Left ventricle myocardium inferior (tissue), 1 donor: ENCODE data around the gene PP2D1. TPM values are rescaled to one million over a fixed set of nuclear protein-coding genes. Genes with fewer than 3 reads are reported as not detected.
A peak's percentile ranks its signal among the peaks of the same experiment; 100 is the strongest.
"Not testable (repeated sequence)": the region's sequence is repeated elsewhere in the genome, so short reads cannot be mapped to it uniquely, and the experiment has no call there.

ENCODE experiments used
- DNase-seq: peaks from one replicate; pipeline ENCODE4 v3.0.0-alpha.2; 2020
- H3K27ac ChIP-seq: fragments of 200-600 bp; replicated peaks from 2 replicates; pipeline ENCODE4 v1.8.0; 2021
- H3K27me3 ChIP-seq: fragments of 200-600 bp; 2 replicates; pipeline ENCODE4 v1.8.0; 2021; ENCODE audit warnings: low read depth
- H3K36me3 ChIP-seq: fragments of 200-600 bp; 2 replicates; pipeline ENCODE4 v1.8.0; 2021
- H3K4me1 ChIP-seq: fragments of 200-600 bp; 2 replicates; pipeline ENCODE4 v1.8.0; 2021
- H3K4me3 ChIP-seq: fragments of 200-600 bp; 2 replicates; pipeline ENCODE4 v1.8.0; 2021; ENCODE audit warnings: mild to moderate bottlenecking, moderate library complexity
- H3K9me3 ChIP-seq: fragments of 200-600 bp; replicated peaks from 2 replicates; pipeline ENCODE4 v1.8.0; 2021
- CTCF ChIP-seq: fragments of 200-600 bp; IDR thresholded peaks from 2 replicates; pipeline ENCODE4 v1.8.0; 2021; ENCODE audit warnings: antibody characterized with exemption, mild to moderate bottlenecking, borderline replicate concordance
- intact Hi-C: fragments of 100-400 bp; cut with micrococcal nuclease; formaldehyde crosslinking; loops from one replicate; pipeline ENCODE4 v1.11.0; 2022
- total RNA-seq: library from RNA; stranded (reverse); fragmentation: NEBNext Ultra II Directional; extraction: Animal tissue kit (Norgen Biotek cat#: 25700); gene quantifications from one replicate; pipeline ENCODE4 v1.2.1, GENCODE V29; 2021
- donor health status: DM: no; HTN: yes; CAD: no; lungs with severe emphysema.

PP2D1 gene
- total RNA-seq, 1 donor from 2014 or later, result not detected

GRCh38 chr3:19970327-19970726, 41.7 kb downstream of the PP2D1 start:
- no peak overlapping the region for H3K4me3 ChIP-seq
- no peak for TF ChIP-seq CTCF
- peaks cover 42% of the 10 kb centered on the region for H3K4me1 ChIP-seq
- H3K27me3 ChIP-seq, result no peaks in the 10 kb centered on the region
- DNase-seq, result no peak
- peaks cover 20% of the 10 kb centered on the region for H3K36me3 ChIP-seq
- H3K9me3 ChIP-seq, result no peaks in the 10 kb centered on the region
- H3K27ac ChIP-seq, result peak overlapping the region; percentile 4
- intact Hi-C loops, result no loop called here

- TF ChIP-seq CTCF, result no peak
- no peak overlapping the region for H3K4me3 ChIP-seq
- no peaks in the 10 kb centered on the region for H3K27me3 ChIP-seq
- H3K4me1 ChIP-seq, result peaks cover 59% of the 10 kb centered on the region
- peaks cover 4% of the 10 kb centered on the region for H3K36me3 ChIP-seq
- no peak for DNase-seq
- H3K27ac ChIP-seq, result no peak overlapping the region
- no peaks in the 10 kb centered on the region for H3K9me3 ChIP-seq
- intact Hi-C loops, result no loop called here
Measured at GRCh38 chr3:19967812-19968211, 44.3 kb downstream of the PP2D1 start.

GRCh38 chr3:19967208-19967607, 44.9 kb downstream of the PP2D1 start:
- H3K27ac ChIP-seq, result no peak overlapping the region
- H3K4me3 ChIP-seq, result no peak overlapping the region
- H3K4me1 ChIP-seq, result peaks cover 61% of the 10 kb centered on the region
- H3K9me3 ChIP-seq, result no peaks in the 10 kb centered on the region
- peaks cover 4% of the 10 kb centered on the region for H3K36me3 ChIP-seq
- no peak for TF ChIP-seq CTCF
- no peak for DNase-seq
- intact Hi-C loops, result no loop called here
- H3K27me3 ChIP-seq, result no peaks in the 10 kb centered on the region

- Histone ChIP-seq H3K4me3 (no peak overlapping the region), H3K9me3 (no peaks in the 10 kb centered on the region), H3K27ac (peak overlapping the region; percentile 39), H3K4me1 (peaks cover 58% of the 10 kb centered on the region), H3K27me3 (no peaks in the 10 kb centered on the region), H3K36me3 (peaks cover 11% of the 10 kb centered on the region)
- no peak for DNase-seq
- no peak for TF ChIP-seq CTCF
- intact Hi-C loops, result no loop called here
Measured at GRCh38 chr3:19961960-19962359, 50.1 kb downstream of the PP2D1 start.

GRCh38 chr3:19960696-19961095, 51.4 kb downstream of the PP2D1 start:
- no peak for DNase-seq
- peaks cover 14% of the 10 kb centered on the region for H3K36me3 ChIP-seq
- H3K9me3 ChIP-seq, result no peaks in the 10 kb centered on the region
- TF ChIP-seq CTCF, result no peak
- intact Hi-C loops, result no loop called here
- no peak overlapping the region for H3K27ac ChIP-seq
- H3K4me1 ChIP-seq, result peaks cover 70% of the 10 kb centered on the region
- H3K4me3 ChIP-seq, result no peak overlapping the region
- H3K27me3 ChIP-seq, result no peaks in the 10 kb centered on the region

GRCh38 chr3:19959505-19959904, 52.6 kb downstream of the PP2D1 start:
- DNase-seq, result no peak
- H3K36me3 ChIP-seq, result peaks cover 18% of the 10 kb centered on the region
- intact Hi-C loops, result no loop called here
- H3K4me1 ChIP-seq, result peaks cover 79% of the 10 kb centered on the region
- H3K4me3 ChIP-seq, result no peak overlapping the region
- no peaks in the 10 kb centered on the region for H3K27me3 ChIP-seq
- H3K27ac ChIP-seq, result no peak overlapping the region
- TF ChIP-seq CTCF, result no peak
- no peaks in the 10 kb centered on the region for H3K9me3 ChIP-seq

- Histone ChIP-seq H3K4me1 (peaks cover 81% of the 10 kb centered on the region), H3K36me3 (peaks cover 28% of the 10 kb centered on the region)
- H3K4me3 ChIP-seq, H3K27me3 ChIP-seq, H3K9me3 ChIP-seq, intact Hi-C loops, H3K27ac ChIP-seq, DNase-seq: not testable (repeated sequence)
Measured at GRCh38 chr3:19957354-19957753, 54.7 kb downstream of the PP2D1 start.
